Activated CD8-positive, alpha-beta T cell treated with anti-CD3 and anti-CD28 coated beads for 36 hours (primary cell): ENCODE results near the gene SRCIN1. TPM values are rescaled to one million over a fixed set of nuclear protein-coding genes. Genes with fewer than 3 reads are reported as not detected.

Experiments
- ATAC-seq: fragments of 200-7000 bp; cut with Tn5 transposase; one replicate; pipeline ENCODE4 v1.10.0; 2021; ENCODE audit warnings: mild to moderate bottlenecking, moderate library complexity
- CTCF ChIA-PET: fragments of 350-600 bp; sonication (Branson Sonifier 250); formaldehyde crosslinking; loops from one replicate; lab custom pipeline; 2021; ENCODE audit warnings: antibody characterized with exemption; lab: Charles Lee
- POLR2A ChIA-PET: fragments of 350-600 bp; sonication (Branson Sonifier 250); formaldehyde crosslinking; loops from one replicate; lab custom pipeline; 2021; ENCODE audit warnings: antibody characterized with exemption; lab: Charles Lee
- DNase-seq: peaks from one replicate; pipeline ENCODE4 v3.0.0-alpha.2; 2020
- H3K27ac Mint-ChIP-seq: one replicate; pipeline ENCODE4 v1.8.0; 2021; ENCODE audit warnings: mild to moderate bottlenecking, mixed read lengths
- H3K27me3 Mint-ChIP-seq: one replicate; pipeline ENCODE4 v1.8.0; 2021; ENCODE audit warnings: mixed read lengths
- H3K36me3 Mint-ChIP-seq: one replicate; pipeline ENCODE4 v1.8.0; 2021; ENCODE audit warnings: low read depth, mixed read lengths
- H3K4me1 Mint-ChIP-seq: one replicate; pipeline ENCODE4 v1.8.0; 2021; ENCODE audit warnings: low read depth, mixed read lengths
- H3K4me3 Mint-ChIP-seq: one replicate; pipeline ENCODE4 v1.8.0; 2021; ENCODE audit warnings: mild to moderate bottlenecking, moderate library complexity, mixed read lengths
- H3K9me3 Mint-ChIP-seq: one replicate; pipeline ENCODE4 v1.8.0; 2021; ENCODE audit warnings: mixed read lengths
- CTCF ChIP-seq: fragments of 200-600 bp; IDR thresholded peaks from one replicate; pipeline ENCODE4 v1.8.0; 2022; ENCODE audit warnings: antibody characterized with exemption, mild to moderate bottlenecking
- intact Hi-C: fragments of 100-400 bp; cut with micrococcal nuclease; formaldehyde crosslinking; loops from one replicate; pipeline ENCODE4 v1.10.0; 2022
- total RNA-seq, 2 experiments: library from RNA; stranded (reverse); gene quantifications; one replicate each; pipeline ENCODE4 v1.2.3, GENCODE V29; 2021

Gene SRCIN1
- total RNA-seq, 2 experiments from 2014 or later, result 0.74 to 1.1 TPM

- H3K4me1 Mint-ChIP-seq, result peaks cover 26% of the 10 kb centered on the region
- intact Hi-C loops, result no loop called here
- POLR2A ChIA-PET, result no interaction called here
- peaks cover 75% of the 10 kb centered on the region for H3K27me3 Mint-ChIP-seq
- ATAC-seq (no peak), DNase-seq (no peak)
- TF ChIP-seq CTCF, result no peak
- no peak overlapping the region for H3K27ac Mint-ChIP-seq
- CTCF ChIA-PET, result interaction anchor here (1.0 to 2.4 kb wide), 4 partner anchors 9 to 103 kb away, joined by 3 to 8 read pairs (median 6); no protein-coding TSS in a partner anchor
- H3K9me3 Mint-ChIP-seq, result no peaks in the 10 kb centered on the region
- H3K4me3 Mint-ChIP-seq, result no peak overlapping the region
- no peaks in the 10 kb centered on the region for H3K36me3 Mint-ChIP-seq
Observed at GRCh38 chr17:38564254-38564837, 41.4 kb downstream of the SRCIN1 start.

GRCh38 chr17:38563362-38564253 lies 42.1 kb downstream of the SRCIN1 start:
- ChIA-PET CTCF (interaction anchor here (0.6 to 2.2 kb wide), 7 partner anchors 19 to 113 kb away, joined by 3 to 7 read pairs (median 4); no protein-coding TSS in a partner anchor), POLR2A (no interaction called here)
- ATAC-seq, result no peak
- Mint-ChIP-seq H3K9me3 (no peaks in the 10 kb centered on the region), H3K27me3 (peaks cover 71% of the 10 kb centered on the region), H3K4me1 (peaks cover 34% of the 10 kb centered on the region), H3K36me3 (no peaks in the 10 kb centered on the region), H3K27ac (no peak overlapping the region), H3K4me3 (no peak overlapping the region)
- TF ChIP-seq CTCF, result no peak
- intact Hi-C loops, result no loop called here
- no peak for DNase-seq

GRCh38 chr17:38562903-38563302 lies 42.8 kb downstream of the SRCIN1 start:
- POLR2A ChIA-PET, result no interaction called here
- no peaks in the 10 kb centered on the region for H3K9me3 Mint-ChIP-seq
- no peaks in the 10 kb centered on the region for H3K36me3 Mint-ChIP-seq
- no peak overlapping the region for H3K4me3 Mint-ChIP-seq
- no peak overlapping the region for H3K27ac Mint-ChIP-seq
- intact Hi-C loops, result no loop called here
- no peak for DNase-seq
- peaks cover 36% of the 10 kb centered on the region for H3K4me1 Mint-ChIP-seq
- H3K27me3 Mint-ChIP-seq, result peaks cover 64% of the 10 kb centered on the region
- CTCF ChIA-PET, result interaction anchor here (0.6 to 2.2 kb wide), 4 partner anchors 21 to 114 kb away, joined by 3 to 7 read pairs (median 4); no protein-coding TSS in a partner anchor
- ATAC-seq, result no peak
- no peak for TF ChIP-seq CTCF

- peaks cover 59% of the 10 kb centered on the region for H3K27me3 Mint-ChIP-seq
- peaks cover 36% of the 10 kb centered on the region for H3K4me1 Mint-ChIP-seq
- no peak for TF ChIP-seq CTCF
- DNase-seq (peak; percentile 39), ATAC-seq (no peak)
- ChIA-PET POLR2A (no interaction called here), CTCF (interaction anchor here (1.5 to 2.2 kb wide), 2 partner anchors 28 to 106 kb away, joined by 3 to 7 read pairs; no protein-coding TSS in a partner anchor)
- no peaks in the 10 kb centered on the region for H3K9me3 Mint-ChIP-seq
- H3K27ac Mint-ChIP-seq, result no peak overlapping the region
- no peaks in the 10 kb centered on the region for H3K36me3 Mint-ChIP-seq
- intact Hi-C loops, result no loop called here
- no peak overlapping the region for H3K4me3 Mint-ChIP-seq
Observed at GRCh38 chr17:38562215-38562569, 43.6 kb downstream of the SRCIN1 start.
